ENCODE data around the gene TRAF6. TPM values are rescaled to one million over a fixed set of nuclear protein-coding genes. Genes with fewer than 3 reads are reported as not detected.

The TRAF6 gene
- total and polyA plus RNA-seq, 10 of the 15 experiments (the other 5 are each of a cell fraction or from before 2014, with no cell fraction given): 1.4 to 10.9 (median 7.0) TPM

DNA sequence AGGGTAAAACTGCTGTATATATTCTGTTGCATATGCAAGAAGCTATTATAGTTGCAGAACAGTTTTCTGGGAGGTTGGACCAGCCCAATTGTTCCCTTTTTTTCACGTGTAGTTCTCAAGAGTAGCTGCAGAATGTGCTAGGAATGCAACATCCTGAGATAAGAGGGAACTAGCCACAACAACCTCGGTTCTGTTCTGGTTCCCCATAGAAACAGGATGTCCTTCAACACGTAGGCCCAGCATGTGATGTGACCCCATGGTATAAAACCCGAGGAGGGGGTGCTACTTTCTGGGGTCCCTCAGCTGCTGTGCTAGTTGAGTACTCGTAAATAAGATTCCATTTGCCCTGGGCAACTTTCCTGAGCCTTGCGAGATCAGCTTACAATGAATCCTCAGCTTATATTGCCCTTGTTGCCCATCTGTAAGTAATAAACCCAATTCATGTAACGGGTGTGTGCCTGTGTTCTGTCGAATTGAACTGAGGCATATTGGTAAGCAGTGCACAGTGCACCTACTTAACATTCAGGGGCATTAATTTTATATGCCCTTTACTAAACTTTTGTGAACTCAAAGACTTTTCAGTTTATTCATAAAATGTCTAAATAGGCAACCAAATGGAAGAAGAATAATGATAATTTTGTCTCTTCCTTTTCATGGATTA lies 23.0 kb upstream of the TRAF6 start (continued):
- TF ChIP-seq, protein P1, sequence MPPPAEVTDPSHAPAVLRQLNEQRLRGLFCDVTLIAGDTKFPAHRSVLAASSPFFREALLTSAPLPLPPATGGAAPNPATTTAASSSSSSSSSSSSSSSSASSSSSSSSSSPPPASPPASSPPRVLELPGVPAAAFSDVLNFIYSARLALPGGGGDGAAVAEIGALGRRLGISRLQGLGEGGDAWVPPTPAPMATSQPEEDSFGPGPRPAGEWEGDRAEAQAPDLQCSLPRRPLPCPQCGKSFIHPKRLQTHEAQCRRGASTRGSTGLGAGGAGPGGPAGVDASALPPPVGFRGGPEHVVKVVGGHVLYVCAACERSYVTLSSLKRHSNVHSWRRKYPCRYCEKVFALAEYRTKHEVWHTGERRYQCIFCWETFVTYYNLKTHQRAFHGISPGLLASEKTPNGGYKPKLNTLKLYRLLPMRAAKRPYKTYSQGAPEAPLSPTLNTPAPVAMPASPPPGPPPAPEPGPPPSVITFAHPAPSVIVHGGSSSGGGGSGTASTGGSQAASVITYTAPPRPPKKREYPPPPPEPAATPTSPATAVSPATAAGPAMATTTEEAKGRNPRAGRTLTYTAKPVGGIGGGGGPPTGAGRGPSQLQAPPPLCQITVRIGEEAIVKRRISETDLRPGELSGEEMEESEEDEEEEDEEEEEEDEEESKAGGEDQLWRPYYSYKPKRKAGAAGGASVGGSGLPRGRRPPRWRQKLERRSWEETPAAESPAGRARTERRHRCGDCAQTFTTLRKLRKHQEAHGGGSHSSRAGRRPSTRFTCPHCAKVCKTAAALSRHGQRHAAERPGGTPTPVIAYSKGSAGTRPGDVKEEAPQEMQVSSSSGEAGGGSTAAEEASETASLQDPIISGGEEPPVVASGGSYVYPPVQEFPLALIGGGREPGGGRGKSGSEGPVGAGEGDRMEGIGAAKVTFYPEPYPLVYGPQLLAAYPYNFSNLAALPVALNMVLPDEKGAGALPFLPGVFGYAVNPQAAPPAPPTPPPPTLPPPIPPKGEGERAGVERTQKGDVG (CRISPR knock-in tag; IDR thresholded peaks at IDR 0.05): no peak
- no peak for TF ChIP-seq LARP7 (IDR thresholded peaks at IDR 0.05)
- TF ChIP-seq STAT1 (conservative IDR thresholded peaks at IDR 0.05): no peak
- TF ChIP-seq CBFB (IDR thresholded peaks at IDR 0.05; ENCODE audit: low read depth): no peak
- no peak for TF ChIP-seq RFX5 (IDR thresholded peaks at IDR 0.05; ENCODE audit: low read depth, low read length)
- TF ChIP-seq NFIC (IDR thresholded peaks at IDR 0.05; ENCODE audit: low read depth, low read length): no peak
- TF ChIP-seq PAX5 (IDR thresholded peaks at IDR 0.05; ENCODE audit: borderline replicate concordance, low read depth, low read length): no peak

DNA sequence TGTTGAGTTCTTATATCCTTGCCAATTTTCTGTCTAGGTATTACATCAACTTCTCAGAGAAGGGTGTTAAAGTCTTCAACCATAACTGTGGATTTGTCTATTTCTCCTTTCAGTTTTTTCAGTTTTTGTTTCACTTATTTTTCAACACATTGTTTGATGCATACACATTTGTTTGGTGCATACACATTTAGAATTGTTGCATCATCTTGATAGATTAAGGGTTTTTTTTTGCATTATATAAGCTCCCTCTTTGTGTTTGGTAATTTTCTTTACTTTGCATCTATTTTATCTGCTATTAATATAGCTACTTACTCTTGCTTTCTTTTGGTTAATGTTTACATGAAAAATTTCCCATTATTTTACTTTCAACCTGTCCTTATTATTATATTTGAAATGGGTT lies 20.8 kb upstream of the TRAF6 start:
- CTCF ChIA-PET: interaction anchor here (0.8 kb wide), 1 partner anchor 10 kb away, joined by 3 read pairs; no protein-coding TSS in a partner anchor
- in situ Hi-C loops (cut with MboI): no loop called here
- Histone ChIP-seq H4K20me1 (ENCODE audit: control insufficient read depth, insufficient read depth) (no peaks in the 10 kb centered on the region), H3K36me3 (ENCODE audit: control insufficient read depth in 2 of 2, insufficient read depth in 2 of 2, low read length in 1 of 2) (no peaks in the 10 kb centered on the region), H3K9me3 (replicated peaks; ENCODE audit: control insufficient read depth, insufficient read depth, low read length) (no peaks in the 10 kb centered on the region), H3K9ac (ENCODE audit: control insufficient read depth, insufficient read depth, low read length) (no peak overlapping the region), H3K4me2 (ENCODE audit: control insufficient read depth, insufficient read depth) (no peak overlapping the region), H3K79me2 (ENCODE audit: control insufficient read depth, insufficient read depth, low read length) (no peaks in the 10 kb centered on the region), H3K4me1 (ENCODE audit: control insufficient read depth, insufficient read depth, low read length) (no peaks in the 10 kb centered on the region), H3K27ac (ENCODE audit: control insufficient read depth, insufficient read depth) (no peak overlapping the region), H3K4me3 (no peak overlapping the region), H2AFZ (ENCODE audit: control insufficient read depth, low read depth, low read length) (no peak overlapping the region), H3K27me3 (replicated peaks in 1 of 2; ENCODE audit: control insufficient read depth in 2 of 2, insufficient read depth in 2 of 2, low read length in 1 of 2) (no peaks in the 10 kb centered on the region)
- SMC1A ChIA-PET (ENCODE audit: uncharacterized antibody, unreplicated experiment): interaction anchor here (0.6 kb wide), 1 partner anchor 1212 kb away, joined by 3 read pairs; no protein-coding TSS in a partner anchor
- DNase-seq (ENCODE audit: low read depth, low spot score) (no peak), ATAC-seq (no peak), FAIRE-seq (no peak)
- RAD21 ChIA-PET (ENCODE audit: unreplicated experiment): no interaction called here
- intact Hi-C loops (cut with micrococcal nuclease; ENCODE audit: unreplicated experiment): loop anchor here (10.0 kb wide), 1 partner anchor 56 kb away; no protein-coding TSS in a partner anchor
- POLR2A ChIA-PET: no interaction called here
- BruUV-seq (replicated peaks): no TSS peak
- no peak for TF ChIP-seq SIX5 (IDR thresholded peaks at IDR 0.05; ENCODE audit: low read depth, low read length, severe bottlenecking)
- TF ChIP-seq POLR2AphosphoS5 (IDR thresholded peaks at IDR 0.05; ENCODE audit: low read length): no peak
- TF ChIP-seq, protein P2, sequence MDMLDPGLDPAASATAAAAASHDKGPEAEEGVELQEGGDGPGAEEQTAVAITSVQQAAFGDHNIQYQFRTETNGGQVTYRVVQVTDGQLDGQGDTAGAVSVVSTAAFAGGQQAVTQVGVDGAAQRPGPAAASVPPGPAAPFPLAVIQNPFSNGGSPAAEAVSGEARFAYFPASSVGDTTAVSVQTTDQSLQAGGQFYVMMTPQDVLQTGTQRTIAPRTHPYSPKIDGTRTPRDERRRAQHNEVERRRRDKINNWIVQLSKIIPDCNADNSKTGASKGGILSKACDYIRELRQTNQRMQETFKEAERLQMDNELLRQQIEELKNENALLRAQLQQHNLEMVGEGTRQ (IDR thresholded peaks at IDR 0.05; ENCODE audit: borderline replicate concordance, low read depth, low read length): no peak
- no peak for TF ChIP-seq ZNF207 (IDR thresholded peaks at IDR 0.05; ENCODE audit: borderline replicate concordance)
- no peak for TF ChIP-seq MYB (IDR thresholded peaks at IDR 0.05; ENCODE audit: borderline replicate concordance, low read depth, low read length)
- TF ChIP-seq, protein P3, sequence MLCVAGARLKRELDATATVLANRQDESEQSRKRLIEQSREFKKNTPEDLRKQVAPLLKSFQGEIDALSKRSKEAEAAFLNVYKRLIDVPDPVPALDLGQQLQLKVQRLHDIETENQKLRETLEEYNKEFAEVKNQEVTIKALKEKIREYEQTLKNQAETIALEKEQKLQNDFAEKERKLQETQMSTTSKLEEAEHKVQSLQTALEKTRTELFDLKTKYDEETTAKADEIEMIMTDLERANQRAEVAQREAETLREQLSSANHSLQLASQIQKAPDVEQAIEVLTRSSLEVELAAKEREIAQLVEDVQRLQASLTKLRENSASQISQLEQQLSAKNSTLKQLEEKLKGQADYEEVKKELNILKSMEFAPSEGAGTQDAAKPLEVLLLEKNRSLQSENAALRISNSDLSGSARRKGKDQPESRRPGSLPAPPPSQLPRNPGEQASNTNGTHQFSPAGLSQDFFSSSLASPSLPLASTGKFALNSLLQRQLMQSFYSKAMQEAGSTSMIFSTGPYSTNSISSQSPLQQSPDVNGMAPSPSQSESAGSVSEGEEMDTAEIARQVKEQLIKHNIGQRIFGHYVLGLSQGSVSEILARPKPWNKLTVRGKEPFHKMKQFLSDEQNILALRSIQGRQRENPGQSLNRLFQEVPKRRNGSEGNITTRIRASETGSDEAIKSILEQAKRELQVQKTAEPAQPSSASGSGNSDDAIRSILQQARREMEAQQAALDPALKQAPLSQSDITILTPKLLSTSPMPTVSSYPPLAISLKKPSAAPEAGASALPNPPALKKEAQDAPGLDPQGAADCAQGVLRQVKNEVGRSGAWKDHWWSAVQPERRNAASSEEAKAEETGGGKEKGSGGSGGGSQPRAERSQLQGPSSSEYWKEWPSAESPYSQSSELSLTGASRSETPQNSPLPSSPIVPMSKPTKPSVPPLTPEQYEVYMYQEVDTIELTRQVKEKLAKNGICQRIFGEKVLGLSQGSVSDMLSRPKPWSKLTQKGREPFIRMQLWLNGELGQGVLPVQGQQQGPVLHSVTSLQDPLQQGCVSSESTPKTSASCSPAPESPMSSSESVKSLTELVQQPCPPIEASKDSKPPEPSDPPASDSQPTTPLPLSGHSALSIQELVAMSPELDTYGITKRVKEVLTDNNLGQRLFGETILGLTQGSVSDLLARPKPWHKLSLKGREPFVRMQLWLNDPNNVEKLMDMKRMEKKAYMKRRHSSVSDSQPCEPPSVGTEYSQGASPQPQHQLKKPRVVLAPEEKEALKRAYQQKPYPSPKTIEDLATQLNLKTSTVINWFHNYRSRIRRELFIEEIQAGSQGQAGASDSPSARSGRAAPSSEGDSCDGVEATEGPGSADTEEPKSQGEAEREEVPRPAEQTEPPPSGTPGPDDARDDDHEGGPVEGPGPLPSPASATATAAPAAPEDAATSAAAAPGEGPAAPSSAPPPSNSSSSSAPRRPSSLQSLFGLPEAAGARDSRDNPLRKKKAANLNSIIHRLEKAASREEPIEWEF (IDR thresholded peaks at IDR 0.05; ENCODE audit: insufficient replicate concordance, low read depth, low read length): no peak
- TF ChIP-seq SUZ12 (IDR thresholded peaks at IDR 0.05; ENCODE audit: unreplicated experiment): no peak
